Mammary epithelial cell (primary cell): Measurements from ENCODE around the gene CA10.

Source experiments
- EZH2 ChIP-seq: IDR thresholded peaks from 2 replicates; pipeline ENCODE4 v1.6.1; 2012; ENCODE audit warnings: low read length, inconsistent platforms, borderline replicate concordance
- TF ChIP-seq, protein P1 (sequence below), 2 donors: IDR thresholded peaks in 1 of 2; conservative IDR thresholded peaks in 1 of 2; 2 replicates each; pipeline ENCODE4 v1.5.1; 2011 to 2012; ENCODE audit warnings: inconsistent platforms in 2 of 2, low read length in 2 of 2, mild to moderate bottlenecking in 2 of 2, control low read depth in 1 of 2, low read depth in 1 of 2; ENCODE audit not compliant: insufficient read depth in 1 of 2; ENCODE audit errors: extremely low read depth in 1 of 2

DNA sequence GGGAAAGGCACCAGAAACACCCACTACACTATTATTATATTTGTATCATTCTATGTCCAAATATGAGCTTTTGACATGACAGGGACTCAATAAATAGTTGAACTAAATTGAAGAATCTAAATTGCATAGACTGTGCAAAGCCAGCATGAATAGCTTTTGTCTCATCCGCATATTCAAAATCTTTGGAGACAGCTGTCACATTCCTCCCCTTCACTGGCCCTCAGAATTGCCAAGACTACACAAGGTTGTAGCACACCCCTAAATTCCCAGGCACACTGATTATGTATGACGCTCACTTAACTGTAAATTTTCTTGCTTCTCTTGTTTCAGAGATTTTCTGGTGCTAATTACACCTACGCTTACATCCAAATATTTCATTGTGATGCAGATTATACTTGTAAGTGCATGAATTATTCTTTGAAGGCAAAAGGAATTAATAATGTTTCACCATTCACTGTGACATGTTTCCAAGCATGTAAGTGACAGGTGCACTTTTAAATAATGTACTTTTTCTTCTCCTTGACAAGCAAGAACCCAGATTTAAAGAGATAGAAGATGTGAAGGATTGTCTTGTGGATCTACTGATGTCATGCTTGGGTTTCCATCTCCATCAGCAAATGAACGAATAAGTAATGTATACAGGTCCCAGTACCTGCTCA, 47.5 kb downstream of the CA10 start:
- no peak for TF ChIP-seq EZH2
- TF ChIP-seq, protein P1, sequence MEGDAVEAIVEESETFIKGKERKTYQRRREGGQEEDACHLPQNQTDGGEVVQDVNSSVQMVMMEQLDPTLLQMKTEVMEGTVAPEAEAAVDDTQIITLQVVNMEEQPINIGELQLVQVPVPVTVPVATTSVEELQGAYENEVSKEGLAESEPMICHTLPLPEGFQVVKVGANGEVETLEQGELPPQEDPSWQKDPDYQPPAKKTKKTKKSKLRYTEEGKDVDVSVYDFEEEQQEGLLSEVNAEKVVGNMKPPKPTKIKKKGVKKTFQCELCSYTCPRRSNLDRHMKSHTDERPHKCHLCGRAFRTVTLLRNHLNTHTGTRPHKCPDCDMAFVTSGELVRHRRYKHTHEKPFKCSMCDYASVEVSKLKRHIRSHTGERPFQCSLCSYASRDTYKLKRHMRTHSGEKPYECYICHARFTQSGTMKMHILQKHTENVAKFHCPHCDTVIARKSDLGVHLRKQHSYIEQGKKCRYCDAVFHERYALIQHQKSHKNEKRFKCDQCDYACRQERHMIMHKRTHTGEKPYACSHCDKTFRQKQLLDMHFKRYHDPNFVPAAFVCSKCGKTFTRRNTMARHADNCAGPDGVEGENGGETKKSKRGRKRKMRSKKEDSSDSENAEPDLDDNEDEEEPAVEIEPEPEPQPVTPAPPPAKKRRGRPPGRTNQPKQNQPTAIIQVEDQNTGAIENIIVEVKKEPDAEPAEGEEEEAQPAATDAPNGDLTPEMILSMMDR (conservative IDR thresholded peaks at IDR 0.05 in 1 of 2, IDR thresholded peaks at IDR 0.05 in 1 of 2; ENCODE audit: extremely low read depth in 1 of 2, insufficient read depth in 1 of 2, low read depth in 1 of 2, low read length in 2 of 2): no peak
